ENCODE results near the gene FGFR3. TPM values are rescaled to one million over a fixed set of nuclear protein-coding genes. Genes with fewer than 3 reads are reported as not detected.
A peak's percentile ranks its signal among the peaks of the same experiment; 100 is the strongest.

FGFR3 gene
- total and polyA plus RNA-seq, 2 of the 8 experiments (the other 6 are each of a cell fraction or from before 2014, with no cell fraction given) = 9.0 to 19.5 TPM

- no peak overlapping the region for H2BK5ac ChIP-seq (ENCODE audit: low read depth, low read length)
- no peak overlapping the region for H4K5ac ChIP-seq (ENCODE audit: insufficient read length, low read depth, low read length)
- no peak overlapping the region for H4K8ac ChIP-seq (ENCODE audit: extremely low read depth, insufficient read depth, low read length)
- H3K27ac ChIP-seq (ENCODE audit: low read depth, low read length) = no peak overlapping the region
- no peak overlapping the region for H2BK15ac ChIP-seq (ENCODE audit: low read length)
- no peak for FAIRE-seq
- H3K23ac ChIP-seq (ENCODE audit: insufficient read length) = no peak overlapping the region
- no peaks in the 10 kb centered on the region for H3K79me2 ChIP-seq (ENCODE audit: control insufficient read depth in 1 of 2, insufficient read depth in 2 of 2, low read length in 2 of 2)
- DNase-seq (ENCODE audit: low read depth in 1 of 2, low spot score in 2 of 2) = no peak
- peaks cover 0 to 15% (median 12%) of the 10 kb centered on the region in 4 experiments; a peak in 5 of 8 replicates for H3K36me3 ChIP-seq (ENCODE audit: control insufficient read depth in 2 of 4, insufficient read depth in 4 of 4, low read length in 3 of 4)
- H2AK5ac ChIP-seq (ENCODE audit: low read depth, low read length) = no peak overlapping the region
- no peaks in the 10 kb centered on the region for H3K23me2 ChIP-seq (ENCODE audit: low read depth, low read length)
- H3K56ac ChIP-seq (replicated peaks; ENCODE audit: insufficient read length, low read depth, low read length) = no peak overlapping the region
- ChIA-PET CTCF (ENCODE audit: partially characterized antibody) (interaction anchor here (0.8 to 1.8 kb wide), 9 partner anchors 11 to 101 kb away, joined by 3 to 7 read pairs (median 3); no protein-coding TSS in a partner anchor), POLR2A (ENCODE audit: partially characterized antibody) (no interaction called here)
- H3K79me1 ChIP-seq (ENCODE audit: low read depth, low read length) = no peaks in the 10 kb centered on the region
- no peak overlapping the region for H3K18ac ChIP-seq (ENCODE audit: extremely low read depth, low read length)
- H3K9ac ChIP-seq (replicated peaks in 1 of 4; ENCODE audit: extremely low read depth in 1 of 4, low read depth in 3 of 4, low read length in 3 of 4) = no peak overlapping the region
- peak overlapping the region; percentile 30 for H4K91ac ChIP-seq (replicated peaks; ENCODE audit: insufficient read length, low read length)
- H2AFZ ChIP-seq (ENCODE audit: low read length) = no peak overlapping the region
- H3K4me1 ChIP-seq (replicated peaks in 1 of 4; ENCODE audit: control insufficient read depth in 3 of 4, insufficient read depth in 4 of 4, low read length in 3 of 4) = peaks cover 0 to 4% (median 1%) of the 10 kb centered on the region in 4 experiments; a peak in 4 of 7 replicates
- no peak overlapping the region for H3K4me3 ChIP-seq (ENCODE audit: extremely low read depth in 1 of 4, insufficient read depth in 2 of 4, low read depth in 3 of 4, low read length in 4 of 4)
- no peak overlapping the region for H3K14ac ChIP-seq (ENCODE audit: insufficient read length)
- H3K9me3 ChIP-seq (ENCODE audit: insufficient read depth in 2 of 2, low read depth in 1 of 2, low read length in 1 of 2) = no peaks in the 10 kb centered on the region; a peak in 2 of 4 replicates
- H2BK12ac ChIP-seq (ENCODE audit: low read depth, low read length) = no peak overlapping the region
- H3K4me2 ChIP-seq (ENCODE audit: insufficient read depth in 1 of 2, low read depth in 2 of 2, low read length in 2 of 2) = no peak overlapping the region
- no peaks in the 10 kb centered on the region for H3K27me3 ChIP-seq (replicated peaks in 1 of 4; ENCODE audit: control insufficient read depth in 3 of 4, extremely low read depth in 1 of 4, insufficient read depth in 3 of 4, low read length in 3 of 4)
- 94% methylated on average over 30 of the region's 30 CpGs; no CpG with 5 or more reads in 1 of the 2 experiments for WGBS, 2 experiments (ENCODE audit: extremely low coverage in 1 of 2, insufficient coverage in 1 of 2, insufficient read length in 1 of 2, insufficient replicate concordance in 2 of 2, low coverage in 1 of 2, low lambda C conversion rate in 2 of 2, missing lambda C conversion rate in 1 of 2)
- H3K4ac ChIP-seq (replicated peaks; ENCODE audit: insufficient read length, low read depth, low read length) = no peak overlapping the region
- no peak overlapping the region for H2BK120ac ChIP-seq (replicated peaks; ENCODE audit: low read depth, low read length)
- H2BK20ac ChIP-seq (ENCODE audit: low read length) = no peak overlapping the region
- H4K20me1 ChIP-seq (replicated peaks in 1 of 2; ENCODE audit: control insufficient read depth in 1 of 2, insufficient read depth in 2 of 2, low read length in 2 of 2) = peaks cover 0 to 4% of the 10 kb centered on the region in 2 experiments
- TF ChIP-seq TAF1 (IDR thresholded peaks at IDR 0.05; ENCODE audit: low read depth, low read length) (no peak), SAP30 (IDR thresholded peaks at IDR 0.05; ENCODE audit: insufficient read depth, insufficient replicate concordance, low read length) (no peak), YY1 (IDR thresholded peaks at IDR 0.05; ENCODE audit: low read depth, low read length) (no peak), CBX8 (IDR thresholded peaks at IDR 0.05; ENCODE audit: borderline replicate concordance, low read depth, low read length) (no peak), SIRT6 (IDR thresholded peaks at IDR 0.05; ENCODE audit: low read length) (no peak), PHF8 (conservative IDR thresholded peaks at IDR 0.05; ENCODE audit: low read depth, low read length) (no peak), KDM1A (IDR thresholded peaks at IDR 0.05; ENCODE audit: borderline replicate concordance, low read length) (no peak), E2F6 (IDR thresholded peaks at IDR 0.05) (no peak), FOSL1 (IDR thresholded peaks at IDR 0.05; ENCODE audit: insufficient read depth, low read depth, low read length) (no peak), TEAD4 (IDR thresholded peaks at IDR 0.05; ENCODE audit: low read depth, low read length) (no peak), NRF1 (IDR thresholded peaks at IDR 0.05; ENCODE audit: low read depth, low read length) (no peak)
These were observed 33.6 kb downstream of the FGFR3 start for GRCh38 chr4:1826531-1827350.

Measured in H1 (cell line).